Bronchial epithelial cell (primary cell): ENCODE data around the gene PEMT. TPM values are rescaled to one million over a fixed set of nuclear protein-coding genes. Genes with fewer than 3 reads are reported as not detected.

Source experiments
- DNase-seq: peaks from one replicate; pipeline ENCODE4 v3.0.0-alpha.2; 2010; ENCODE audit warnings: low read depth
- FAIRE-seq: peaks from 2 replicates; lab custom pipeline; 2011; peaks lifted over from hg19 to GRCh38; lab: Jason Lieb, UNC
- H3K27me3 ChIP-seq: 2 replicates; pipeline ENCODE4 v1.5.1; 2011; ENCODE audit warnings: low read length; ENCODE audit not compliant: control insufficient read depth, insufficient read depth
- H3K36me3 ChIP-seq: 2 replicates; pipeline ENCODE4 v1.5.1; 2011; ENCODE audit warnings: low read length; ENCODE audit not compliant: control insufficient read depth, insufficient read depth
- H3K4me3 ChIP-seq: 2 replicates; pipeline ENCODE4 v1.5.1; 2011; ENCODE audit warnings: mild to moderate bottlenecking, low read depth, low read length, control low read depth
- total RNA-seq: library from RNA; depleted of rRNA; stranded (reverse); fragments of >200 nt; gene quantifications from 2 replicates; pipeline ENCODE4 v1.2.1, GENCODE V29; 2014
- TF ChIP-seq, protein P1 (sequence below): IDR thresholded peaks from 2 replicates; pipeline ENCODE4 v1.5.1; 2011; ENCODE audit warnings: mild to moderate bottlenecking, moderate library complexity, low read length, control low read depth, inconsistent platforms; ENCODE audit not compliant: insufficient read depth, severe bottlenecking

PEMT gene
- total RNA-seq, 1 donor from 2014 or later = 23.4 TPM

DNA sequence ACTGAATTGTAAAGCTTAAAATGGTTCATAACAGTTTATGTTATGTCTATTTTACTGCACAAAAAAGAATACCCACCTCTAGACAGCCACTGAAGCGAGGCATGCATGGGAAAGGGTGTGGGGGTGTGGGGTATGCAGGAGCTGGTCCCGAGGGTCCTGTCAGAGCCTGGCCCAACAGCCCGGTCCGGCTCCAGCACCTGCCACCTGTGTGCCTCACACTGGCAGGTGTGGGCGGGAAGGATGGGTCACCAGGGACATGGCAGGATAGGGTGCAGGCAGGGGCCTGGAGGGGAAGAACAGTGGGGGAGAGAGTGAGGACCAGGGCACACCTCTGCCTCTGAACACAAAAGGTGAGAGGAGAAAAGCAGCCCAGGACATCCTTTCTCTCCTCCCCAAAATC, 72.6 kb downstream of the PEMT start:
- FAIRE-seq (no peak), DNase-seq (no peak)
- no peak overlapping the region for H3K4me3 ChIP-seq
- TF ChIP-seq, protein P1, sequence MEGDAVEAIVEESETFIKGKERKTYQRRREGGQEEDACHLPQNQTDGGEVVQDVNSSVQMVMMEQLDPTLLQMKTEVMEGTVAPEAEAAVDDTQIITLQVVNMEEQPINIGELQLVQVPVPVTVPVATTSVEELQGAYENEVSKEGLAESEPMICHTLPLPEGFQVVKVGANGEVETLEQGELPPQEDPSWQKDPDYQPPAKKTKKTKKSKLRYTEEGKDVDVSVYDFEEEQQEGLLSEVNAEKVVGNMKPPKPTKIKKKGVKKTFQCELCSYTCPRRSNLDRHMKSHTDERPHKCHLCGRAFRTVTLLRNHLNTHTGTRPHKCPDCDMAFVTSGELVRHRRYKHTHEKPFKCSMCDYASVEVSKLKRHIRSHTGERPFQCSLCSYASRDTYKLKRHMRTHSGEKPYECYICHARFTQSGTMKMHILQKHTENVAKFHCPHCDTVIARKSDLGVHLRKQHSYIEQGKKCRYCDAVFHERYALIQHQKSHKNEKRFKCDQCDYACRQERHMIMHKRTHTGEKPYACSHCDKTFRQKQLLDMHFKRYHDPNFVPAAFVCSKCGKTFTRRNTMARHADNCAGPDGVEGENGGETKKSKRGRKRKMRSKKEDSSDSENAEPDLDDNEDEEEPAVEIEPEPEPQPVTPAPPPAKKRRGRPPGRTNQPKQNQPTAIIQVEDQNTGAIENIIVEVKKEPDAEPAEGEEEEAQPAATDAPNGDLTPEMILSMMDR = no peak
- H3K36me3 ChIP-seq = no peaks in the 10 kb centered on the region
- H3K27me3 ChIP-seq = peaks cover 4% of the 10 kb centered on the region

DNA sequence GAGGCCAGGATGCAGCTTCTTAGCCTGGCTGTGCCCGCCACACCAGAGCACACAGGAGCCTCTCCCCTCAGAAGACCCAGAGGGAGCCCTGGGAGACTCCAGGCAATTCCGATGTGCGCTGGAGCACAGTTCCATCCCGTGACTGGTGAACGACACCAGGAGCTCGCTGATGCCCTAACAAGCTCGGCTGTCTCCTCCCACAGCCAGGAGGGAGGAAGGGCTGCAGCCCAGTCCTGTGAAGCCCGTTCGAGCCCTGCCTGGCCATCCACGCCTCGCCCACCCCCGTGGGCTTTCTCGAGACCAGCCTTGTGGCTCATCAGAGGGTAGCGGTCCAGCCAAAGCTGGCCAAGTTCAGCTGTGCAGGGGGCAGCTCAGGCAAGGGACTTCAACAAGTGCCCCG, 73.5 kb downstream of the PEMT start:
- Histone ChIP-seq H3K4me3 (no peak overlapping the region), H3K36me3 (no peaks in the 10 kb centered on the region), H3K27me3 (peaks cover 7% of the 10 kb centered on the region)
- FAIRE-seq (no peak), DNase-seq (no peak)
- TF ChIP-seq, protein P1 = no peak

DNA sequence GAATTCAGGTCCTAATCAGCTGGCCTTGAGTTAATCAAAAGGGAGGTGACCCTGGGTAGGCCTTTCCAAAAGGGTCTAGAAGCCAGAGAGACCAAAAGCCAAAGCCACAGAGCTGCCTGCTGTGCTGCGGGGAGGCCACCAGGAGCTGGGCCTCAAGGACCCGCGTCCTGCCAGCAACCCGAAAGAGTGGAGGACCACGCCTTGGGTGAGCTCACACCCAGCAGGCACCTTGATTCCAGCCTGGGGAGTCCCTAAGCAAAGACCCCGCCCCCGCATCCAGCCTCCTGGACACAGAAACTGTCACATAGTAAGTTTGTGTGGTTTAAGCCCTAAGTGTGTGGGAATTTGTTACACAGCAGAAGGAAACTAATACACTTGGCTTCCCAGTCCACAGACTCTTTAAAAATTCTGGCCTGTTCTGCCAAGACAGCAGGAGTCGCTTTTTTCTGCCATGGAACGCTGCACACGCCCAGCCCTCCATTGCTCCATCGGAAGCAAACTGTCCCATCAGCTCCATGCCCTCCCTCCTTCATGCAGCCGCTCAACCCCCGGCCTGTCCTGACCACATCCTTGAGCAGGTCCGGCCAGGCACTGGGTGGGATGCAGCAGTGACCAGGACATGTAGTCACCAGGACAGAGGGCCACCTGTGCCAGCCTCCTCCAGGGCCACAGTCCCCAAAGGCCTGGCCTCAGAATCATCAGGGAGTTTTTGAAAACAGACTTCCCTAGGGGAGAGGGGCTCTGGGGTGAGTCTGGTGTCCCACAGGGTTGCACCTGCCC, 74.4 kb downstream of the PEMT start:
- DNase-seq (no peak), FAIRE-seq (no peak)
- H3K36me3 ChIP-seq = no peaks in the 10 kb centered on the region
- TF ChIP-seq, protein P1 = no peak
- H3K27me3 ChIP-seq = peaks cover 7% of the 10 kb centered on the region
- H3K4me3 ChIP-seq = no peak overlapping the region

DNA sequence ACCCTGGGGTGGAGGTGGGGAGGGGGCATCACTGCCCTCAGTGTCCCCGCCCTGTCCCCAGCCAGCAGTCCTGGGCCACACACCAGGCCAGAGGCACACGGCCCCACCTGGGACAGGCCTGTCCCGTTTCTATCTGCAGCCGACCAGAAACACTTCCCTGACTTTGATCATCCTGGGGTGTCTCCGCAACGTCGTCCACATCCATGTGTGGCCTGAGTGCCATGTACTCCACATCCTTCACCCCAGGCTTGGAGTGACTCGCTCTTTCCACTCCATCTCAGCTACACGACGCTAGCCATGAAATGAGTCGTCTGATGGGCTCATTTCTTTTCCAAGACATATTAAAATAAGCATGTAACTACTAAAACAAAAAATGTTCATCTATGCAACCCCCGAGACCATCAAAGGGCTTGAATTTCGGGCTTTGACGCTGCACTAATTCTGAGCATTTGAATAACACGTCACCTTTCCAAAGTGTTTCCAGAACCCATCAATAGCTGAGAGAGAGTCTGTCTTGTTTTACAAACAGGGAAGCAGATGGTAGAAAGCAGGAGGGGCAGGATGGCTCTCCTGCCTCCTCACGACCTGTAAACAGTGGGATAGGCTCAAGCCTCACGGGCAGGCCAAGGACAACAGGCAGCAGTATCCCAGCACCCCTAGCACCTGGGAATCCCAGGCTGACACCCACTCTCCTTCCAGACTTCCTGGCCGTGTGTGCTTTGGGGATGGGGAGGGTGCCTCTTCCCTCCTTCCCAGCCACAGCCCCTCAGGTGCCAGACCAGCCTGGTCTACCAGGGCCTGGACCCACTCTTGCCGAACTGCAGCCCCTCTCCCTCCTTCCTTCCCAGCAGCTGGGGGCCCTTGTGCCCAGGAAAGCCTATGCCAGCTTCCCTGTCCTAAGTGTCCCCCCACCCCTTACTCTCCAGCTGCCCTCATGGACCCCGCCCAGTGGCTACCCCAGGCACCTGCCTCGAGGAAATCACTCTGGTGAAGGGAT, 75.3 kb downstream of the PEMT start:
- peak; percentile 44 for DNase-seq
- H3K36me3 ChIP-seq = no peaks in the 10 kb centered on the region
- peaks cover 7% of the 10 kb centered on the region for H3K27me3 ChIP-seq
- no peak for FAIRE-seq
- H3K4me3 ChIP-seq = no peak overlapping the region
- TF ChIP-seq, protein P1 = no peak

DNA sequence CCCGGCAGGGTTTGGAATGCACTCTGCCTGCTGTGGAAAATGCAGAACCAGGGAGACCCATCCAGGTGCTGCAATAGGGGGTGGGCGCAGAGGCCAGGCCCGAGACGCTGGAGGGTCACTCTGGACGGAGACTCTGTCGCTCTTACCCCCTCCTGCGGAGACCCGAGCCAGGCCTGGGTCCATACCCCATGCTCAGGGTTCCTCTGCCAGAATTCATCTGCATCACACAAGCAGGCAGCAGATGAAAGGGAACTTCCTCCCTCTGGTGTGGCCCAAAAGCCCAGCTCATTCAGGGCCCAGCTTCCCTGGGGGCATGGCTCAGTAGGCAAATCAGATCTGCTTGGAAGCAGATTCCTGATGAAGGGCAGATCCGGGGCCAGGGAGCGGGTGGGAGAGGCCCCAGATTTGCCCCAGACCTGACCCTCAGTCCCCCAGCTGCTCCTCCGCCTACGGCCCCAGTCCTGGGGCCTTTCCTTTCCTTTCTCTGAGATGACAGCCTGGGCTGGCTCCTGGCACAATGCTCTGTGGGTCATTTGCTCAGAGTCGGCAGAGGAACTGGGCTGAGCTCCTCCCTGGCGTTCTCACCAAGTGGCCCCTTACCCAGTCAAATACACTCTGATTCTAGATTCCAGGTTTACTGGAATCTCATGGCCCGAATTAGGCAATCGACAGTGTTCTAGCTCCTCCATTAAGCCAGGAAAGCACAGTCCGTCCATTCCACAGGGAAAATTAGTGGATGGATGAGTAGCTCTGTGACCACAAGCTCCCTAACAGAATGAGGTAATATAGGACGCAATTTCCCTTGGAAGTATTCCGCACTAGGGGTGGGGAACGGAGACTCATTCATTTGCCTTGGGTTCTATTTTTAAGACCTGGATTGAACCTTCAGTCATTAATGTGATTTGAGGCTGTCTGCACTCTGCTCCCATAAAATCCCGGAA, 76.2 kb downstream of the PEMT start:
- FAIRE-seq = no peak

More for the DNA sequence above, 76.2 kb downstream of the PEMT start:
- TF ChIP-seq, protein P1 = no peak
- no peaks in the 10 kb centered on the region for H3K36me3 ChIP-seq
- DNase-seq = no peak
- peaks cover 7% of the 10 kb centered on the region for H3K27me3 ChIP-seq
- H3K4me3 ChIP-seq = no peak overlapping the region
